Liver (tissue), 9 donors: Measurements from ENCODE around the gene PPM1B. TPM values are rescaled to one million over a fixed set of nuclear protein-coding genes. Genes with fewer than 3 reads are reported as not detected.

Experiments used
- DNase-seq: peaks from one replicate; pipeline ENCODE4 v3.0.0-alpha.2; 2017; ENCODE audit warnings: low spot score
- H3K27ac ChIP-seq, 2 donors: one replicate each; pipeline ENCODE4 v1.7.0; 2013; ENCODE audit warnings: inconsistent platforms in 2 of 2, low read length in 2 of 2, control low read depth in 1 of 2, low read depth in 1 of 2, mild to moderate bottlenecking in 1 of 2
- H3K27me3 ChIP-seq, 4 donors: one replicate each; pipeline versions ENCODE4 v1.6.1 to v1.7.0; 2013; ENCODE audit warnings: low read length in 3 of 4, inconsistent platforms in 1 of 4, mild to moderate bottlenecking in 1 of 4, moderate library complexity in 1 of 4; ENCODE audit not compliant: control insufficient read depth in 4 of 4, insufficient read depth in 4 of 4
- H3K36me3 ChIP-seq, 4 donors: one replicate each; pipeline versions ENCODE4 v1.6.1 to v1.7.0; 2013; ENCODE audit warnings: low read length in 3 of 4, mild to moderate bottlenecking in 3 of 4, low read depth in 1 of 4, moderate library complexity in 1 of 4; ENCODE audit not compliant: control insufficient read depth in 4 of 4, insufficient read depth in 3 of 4
- H3K4me1 ChIP-seq, 4 donors: one replicate each; pipeline versions ENCODE4 v1.6.1 to v1.7.0; 2013; ENCODE audit warnings: low read length in 3 of 4, mild to moderate bottlenecking in 3 of 4, moderate library complexity in 1 of 4; ENCODE audit not compliant: control insufficient read depth in 4 of 4, insufficient read depth in 4 of 4
- H3K4me3 ChIP-seq, 3 donors: one replicate each; pipeline versions ENCODE4 v1.6.1 to v1.7.0; 2013; ENCODE audit warnings: low read length in 3 of 3, control low read depth in 1 of 3, low read depth in 1 of 3, mild to moderate bottlenecking in 1 of 3
- H3K9ac ChIP-seq, 2 donors: one replicate each; pipeline ENCODE4 v1.7.0; 2013; ENCODE audit warnings: low read length in 2 of 2, mild to moderate bottlenecking in 2 of 2, moderate library complexity in 2 of 2, control low read depth in 1 of 2, low read depth in 1 of 2
- H3K9me3 ChIP-seq, 4 donors: one replicate each; pipeline versions ENCODE4 v1.6.1 to v1.7.0; 2013; ENCODE audit warnings: low read length in 3 of 4; ENCODE audit not compliant: control insufficient read depth in 4 of 4
- ATF3 ChIP-seq: IDR thresholded peaks from 2 replicates; pipeline ENCODE4 v1.6.1; 2016; ENCODE audit warnings: antibody characterized with exemption
- CTCF ChIP-seq: fragments of 150-350 bp; IDR thresholded peaks from 2 replicates; pipeline ENCODE4 v1.5.1; 2017; ENCODE audit warnings: improper control_type of control experiment, low read depth, low read length; ENCODE audit not compliant: missing input control
- EGR1 ChIP-seq, 2 donors: IDR thresholded peaks; 2 replicates each; pipeline ENCODE4 v1.6.1; 2016 to 2018; ENCODE audit warnings: antibody characterized with exemption in 2 of 2, low read depth in 2 of 2
- FOXA1 ChIP-seq: IDR thresholded peaks from 2 replicates; pipeline ENCODE4 v1.6.1; 2016; ENCODE audit warnings: antibody characterized with exemption
- FOXA2 ChIP-seq: IDR thresholded peaks from 2 replicates; pipeline ENCODE4 v1.6.1; 2016; ENCODE audit warnings: antibody characterized with exemption
- GABPA ChIP-seq, 2 donors: IDR thresholded peaks in 1 of 2; conservative IDR thresholded peaks in 1 of 2; 2 replicates each; pipeline ENCODE4 v1.6.1; 2016; ENCODE audit warnings: antibody characterized with exemption in 2 of 2, mild to moderate bottlenecking in 1 of 2, moderate library complexity in 1 of 2
- HNF4A ChIP-seq, 2 donors: conservative IDR thresholded peaks; 2 replicates each; pipeline ENCODE4 v1.6.1; 2016; ENCODE audit warnings: antibody characterized with exemption in 2 of 2, mild to moderate bottlenecking in 2 of 2
- HNF4G ChIP-seq: IDR thresholded peaks from 2 replicates; pipeline ENCODE4 v1.6.1; 2016; ENCODE audit warnings: antibody characterized with exemption
- JUND ChIP-seq, 2 donors: IDR thresholded peaks; 2 replicates each; pipeline ENCODE4 v1.6.1; 2016; ENCODE audit warnings: antibody characterized with exemption in 2 of 2
- NR2F2 ChIP-seq: IDR thresholded peaks from 2 replicates; pipeline ENCODE4 v1.6.1; 2016; ENCODE audit warnings: antibody characterized with exemption
- RAD21 ChIP-seq, 2 donors: IDR thresholded peaks; 2 replicates each; pipeline ENCODE4 v1.6.1; 2016; ENCODE audit warnings: antibody characterized with exemption in 2 of 2, mild to moderate bottlenecking in 2 of 2
- REST ChIP-seq: IDR thresholded peaks from 2 replicates; pipeline ENCODE4 v1.6.1; 2016; ENCODE audit warnings: antibody characterized with exemption, mild to moderate bottlenecking
- RXRA ChIP-seq, 2 donors: IDR thresholded peaks; 2 replicates each; pipeline ENCODE4 v1.6.1; 2017 to 2018; ENCODE audit warnings: antibody characterized with exemption in 2 of 2, mild to moderate bottlenecking in 1 of 2
- SP1 ChIP-seq: IDR thresholded peaks from 2 replicates; pipeline ENCODE4 v1.6.1; 2018; ENCODE audit warnings: antibody characterized with exemption, mild to moderate bottlenecking
- TAF1 ChIP-seq: conservative IDR thresholded peaks from 2 replicates; pipeline ENCODE4 v1.6.1; 2016; ENCODE audit warnings: antibody characterized with exemption, mild to moderate bottlenecking
- YY1 ChIP-seq: IDR thresholded peaks from 2 replicates; pipeline ENCODE4 v1.6.1; 2016; ENCODE audit warnings: antibody characterized with exemption, mild to moderate bottlenecking
- ZBTB33 ChIP-seq: IDR thresholded peaks from 2 replicates; pipeline ENCODE4 v1.6.1; 2016; ENCODE audit warnings: antibody characterized with exemption
- WGBS: extraction: QIAGEN DNeasy Blood & Tissue Kit; methylation state at CpG from one replicate; pipeline ENCODE4 v1.1.7; 2013; 5-methylcytosine and 5-hydroxymethylcytosine counted together
- polyA plus RNA-seq, 2 donors: library from polyadenylated mRNA; stranded (reverse) in 1 of 2; unstranded in 1 of 2; fragments of 200-250 nt in 1 of 2; fragments of >200 nt in 1 of 2; fragmentation: Nextera tagmentation in 1 of 2; extraction: Ambion mirVana in 1 of 2; gene quantifications; one replicate each; pipeline versions ENCODE4 v1.2.1 to v1.2.3, GENCODE V29; 2013 to 2015
- total RNA-seq, 2 donors: library from RNA; depleted of rRNA; stranded (reverse); fragments of >200 nt; gene quantifications; one replicate each; pipeline ENCODE4 v1.2.3, GENCODE V29; 2014
- TF ChIP-seq, protein P1 (sequence below): IDR thresholded peaks from 2 replicates; pipeline ENCODE4 v1.6.1; 2016; ENCODE audit warnings: antibody characterized with exemption
- donor health status: healthy.
- donor health status: healthy.
- donor health status: healthy.
- donor health status: healthy.
- donor health status: healthy.

The PPM1B gene
- total and polyA plus RNA-seq, 4 donors: 13.5 to 38.5 (median 30.8) TPM

DNA sequence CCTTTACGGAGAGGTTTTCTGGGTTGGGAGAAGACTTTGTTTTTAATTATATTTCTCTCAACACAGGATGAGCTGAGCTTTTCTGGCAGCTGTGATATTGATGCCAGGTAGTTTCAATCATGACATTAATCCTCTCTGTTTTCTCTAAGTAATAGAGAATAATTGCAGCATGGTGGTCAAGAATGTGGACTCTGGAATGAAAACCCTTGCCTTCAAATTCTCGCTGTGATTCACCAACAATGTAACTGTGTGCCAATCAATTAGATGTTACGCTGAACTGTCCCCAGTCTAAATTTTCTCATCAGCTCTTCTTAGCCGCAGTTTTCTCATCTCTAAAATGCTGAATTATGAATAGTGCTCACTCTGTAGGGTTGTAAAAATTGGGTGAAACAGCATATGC is 31.6 kb upstream of the PPM1B start:
- Histone ChIP-seq H3K4me3 (no peak overlapping the region), H3K36me3 (no peaks in the 10 kb centered on the region), H3K27me3 (no peaks in the 10 kb centered on the region), H3K27ac (no peak overlapping the region), H3K4me1 (no peaks in the 10 kb centered on the region), H3K9ac (no peak overlapping the region), H3K9me3 (no peaks in the 10 kb centered on the region)
- TF ChIP-seq TAF1 (no peak), RXRA (IDR thresholded peaks at IDR 0.05) (no peak), YY1 (no peak), ATF3 (no peak), FOXA1 (no peak), CTCF (no peak), JUND (IDR thresholded peaks at IDR 0.05) (no peak), SP1 (no peak), HNF4G (no peak), RAD21 (IDR thresholded peaks at IDR 0.05) (no peak), GABPA (IDR thresholded peaks at IDR 0.05 in 1 of 2, conservative IDR thresholded peaks at IDR 0.05 in 1 of 2) (no peak), NR2F2 (no peak)
- TF ChIP-seq, protein P1, sequence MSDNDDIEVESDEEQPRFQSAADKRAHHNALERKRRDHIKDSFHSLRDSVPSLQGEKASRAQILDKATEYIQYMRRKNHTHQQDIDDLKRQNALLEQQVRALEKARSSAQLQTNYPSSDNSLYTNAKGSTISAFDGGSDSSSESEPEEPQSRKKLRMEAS: no peak
- 88% methylated on average over 4 of the region's 4 CpGs for WGBS
- DNase-seq: no peak

GRCh38 chr2:44137872-44138551 is 30.7 kb upstream of the PPM1B start:
- TF ChIP-seq YY1 (no peak), TAF1 (no peak), FOXA2 (no peak), EGR1 (IDR thresholded peaks at IDR 0.05; ENCODE audit: low read depth in 2 of 2) (no peak), ZBTB33 (no peak), CTCF (no peak), ATF3 (no peak), GABPA (IDR thresholded peaks at IDR 0.05 in 1 of 2, conservative IDR thresholded peaks at IDR 0.05 in 1 of 2) (no peak), JUND (IDR thresholded peaks at IDR 0.05) (no peak), REST (no peak), FOXA1 (no peak), HNF4G (no peak), SP1 (no peak), NR2F2 (no peak), RXRA (IDR thresholded peaks at IDR 0.05) (no peak), HNF4A (conservative IDR thresholded peaks at IDR 0.05) (no peak)
- TF ChIP-seq, protein P1: no peak
- Histone ChIP-seq H3K9me3 (no peaks in the 10 kb centered on the region), H3K36me3 (no peaks in the 10 kb centered on the region), H3K27ac (no peak overlapping the region), H3K4me3 (no peak overlapping the region), H3K9ac (no peak overlapping the region), H3K27me3 (no peaks in the 10 kb centered on the region), H3K4me1 (no peaks in the 10 kb centered on the region)
- 87% methylated on average over 4 of the region's 4 CpGs for WGBS
- no peak for DNase-seq
